COLO829 (cell line): ENCODE results near the gene NHSL2.

Experiments used
- DNase-seq: peaks from one replicate; pipeline ENCODE4 v3.0.0; 2012; ENCODE audit warnings: low spot score

NHSL2 gene

GRCh38 chrX:71990518-71990917 is 79.9 kb downstream of the NHSL2 start:
- no peak for DNase-seq

- no peak for DNase-seq
These were observed 80.5 kb downstream of the NHSL2 start for GRCh38 chrX:71991164-71991563.

- no peak for DNase-seq
These were observed 82.1 kb downstream of the NHSL2 start for GRCh38 chrX:71992711-71993110.

DNA sequence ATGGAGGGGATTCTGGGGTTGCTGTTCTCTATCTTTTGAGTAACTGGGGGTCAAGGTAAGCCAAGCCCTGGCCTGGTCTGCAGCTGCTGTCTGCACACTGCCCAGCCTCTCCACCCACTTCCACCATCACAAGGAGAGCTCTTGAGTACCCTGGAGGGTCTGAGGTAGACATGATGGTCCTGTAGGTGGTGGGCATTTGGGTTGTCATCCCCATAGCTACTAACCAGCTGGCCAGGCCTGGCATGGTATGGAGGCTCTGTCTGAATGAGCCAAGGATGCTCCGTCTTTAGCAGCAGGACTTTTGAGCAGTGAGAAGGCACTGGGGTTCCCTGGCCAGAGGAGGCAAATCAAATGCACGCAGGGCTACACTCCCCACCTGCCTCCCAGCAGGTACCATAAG is 82.7 kb downstream of the NHSL2 start:
- no peak for DNase-seq

GRCh38 chrX:71994601-71995000 is 84.0 kb downstream of the NHSL2 start:
- no peak for DNase-seq

- DNase-seq = no peak
These were observed 84.5 kb downstream of the NHSL2 start for GRCh38 chrX:71995122-71995521.

- DNase-seq = no peak
These were observed 85.5 kb downstream of the NHSL2 start for GRCh38 chrX:71996136-71996535.

DNA sequence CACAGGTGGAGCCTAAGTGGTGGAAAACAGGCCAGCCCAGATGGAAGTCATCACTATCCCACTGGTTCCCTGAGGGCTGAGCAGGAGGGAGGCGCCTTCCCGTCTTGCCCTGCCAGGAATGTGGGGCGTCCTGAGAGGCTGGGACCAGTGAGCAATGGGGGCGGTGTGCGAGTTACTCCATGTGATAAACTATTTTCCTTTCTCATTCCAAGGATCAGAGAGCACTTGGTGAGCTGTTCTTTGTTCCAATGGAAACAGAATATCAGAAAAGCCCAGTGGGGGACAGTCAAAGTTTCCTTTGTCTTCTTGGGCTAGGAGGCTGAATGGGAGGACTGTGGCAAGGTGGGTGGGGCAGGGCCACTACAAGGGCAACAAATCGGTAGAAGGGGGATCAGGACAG is 86.2 kb downstream of the NHSL2 start:
- DNase-seq = no peak

DNA sequence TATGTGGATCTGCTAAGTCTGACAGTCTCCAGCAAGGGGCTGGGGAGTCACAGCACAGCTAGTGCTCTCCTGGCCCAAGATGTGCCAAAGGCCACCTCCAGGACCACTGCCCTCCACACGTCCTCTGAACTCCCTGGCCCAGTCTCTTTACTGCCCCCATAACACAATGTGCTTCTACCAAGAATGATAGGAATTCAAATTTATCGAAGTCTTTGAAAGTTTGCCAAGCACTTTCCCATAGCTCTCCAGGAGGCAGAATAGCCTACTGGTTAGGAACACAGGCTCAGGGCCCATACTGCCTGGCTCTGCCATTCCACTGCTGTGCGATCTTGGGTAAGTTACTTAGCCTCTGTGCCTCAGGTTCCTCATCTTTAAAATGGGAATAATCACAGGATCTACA is 86.7 kb downstream of the NHSL2 start:
- DNase-seq = no peak

DNA sequence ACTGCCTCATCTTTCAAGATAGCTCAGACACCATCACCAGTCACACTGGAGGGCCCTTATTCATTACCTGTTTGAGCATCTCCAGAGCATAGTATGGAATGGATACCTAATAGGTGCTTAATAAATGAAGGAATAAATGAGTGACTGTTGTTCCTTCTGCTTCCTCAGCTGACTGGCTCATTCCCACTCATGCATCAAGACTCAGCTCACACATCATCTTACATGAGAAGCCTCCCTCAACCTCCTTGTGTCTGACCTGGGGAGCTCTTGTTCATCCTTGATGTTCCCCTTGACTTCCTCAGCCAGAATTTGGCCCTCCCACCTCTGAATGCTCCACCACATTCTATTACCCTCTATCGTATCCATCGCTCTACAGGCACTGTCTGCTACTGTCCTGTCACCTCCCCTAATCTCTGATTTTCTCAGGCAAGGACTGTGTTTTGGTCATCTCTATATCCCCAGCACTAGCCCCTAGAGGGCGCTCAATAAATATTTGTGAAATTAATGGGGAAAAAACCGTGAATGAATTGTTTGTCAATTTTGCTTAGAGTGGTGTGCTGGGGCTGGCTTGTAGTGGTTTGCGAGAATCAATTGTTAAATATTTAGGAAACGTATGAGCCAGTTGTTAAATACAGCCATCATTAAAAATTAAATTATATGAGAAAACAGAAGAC is 88.3 kb downstream of the NHSL2 start:
- peak; percentile 25 for DNase-seq

GRCh38 chrX:71999535-71999934 is 88.9 kb downstream of the NHSL2 start:
- DNase-seq = no peak

- DNase-seq = no peak
These were observed 90.8 kb downstream of the NHSL2 start for GRCh38 chrX:72001471-72001870.

DNA sequence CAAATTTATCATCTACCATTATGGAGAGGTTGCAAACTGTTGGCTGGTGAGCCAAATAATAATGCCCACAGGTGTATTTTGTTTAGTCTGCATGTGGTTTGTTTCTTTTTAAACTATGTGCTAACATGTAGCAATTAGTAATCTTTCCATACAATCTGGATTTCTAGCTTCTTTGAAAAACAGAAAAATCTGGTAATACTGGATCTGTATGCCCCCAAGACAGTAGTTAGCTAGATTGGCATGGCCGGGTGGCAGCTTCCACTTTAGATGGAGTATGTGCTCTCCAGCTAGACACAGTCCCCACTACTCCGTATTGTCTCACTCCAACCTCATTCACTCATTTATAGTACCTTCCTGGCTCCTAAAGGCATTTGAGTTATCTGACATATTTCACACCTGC is 91.3 kb downstream of the NHSL2 start:
- no peak for DNase-seq

DNA sequence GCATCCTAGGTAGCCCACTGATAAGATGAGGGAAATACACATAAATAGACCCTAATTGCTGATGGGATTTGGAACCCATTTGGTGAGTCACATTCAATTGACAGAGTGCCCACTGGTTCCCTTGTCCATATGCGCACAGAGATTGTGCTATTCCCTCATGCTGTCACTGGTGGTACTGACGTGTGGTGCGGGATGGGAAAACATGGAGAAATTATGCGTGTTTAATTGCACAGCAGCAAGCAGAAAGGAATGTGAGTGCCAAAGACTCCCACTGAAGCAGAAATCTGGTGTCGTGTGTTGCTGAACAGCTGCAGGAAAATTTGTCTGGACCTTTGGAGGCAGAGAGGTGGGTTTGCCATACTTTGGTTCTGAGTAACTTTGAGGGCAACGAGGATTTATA is 92.2 kb downstream of the NHSL2 start:
- DNase-seq = no peak

- no peak for DNase-seq
These were observed 93.4 kb downstream of the NHSL2 start for GRCh38 chrX:72003811-72004750.

DNA sequence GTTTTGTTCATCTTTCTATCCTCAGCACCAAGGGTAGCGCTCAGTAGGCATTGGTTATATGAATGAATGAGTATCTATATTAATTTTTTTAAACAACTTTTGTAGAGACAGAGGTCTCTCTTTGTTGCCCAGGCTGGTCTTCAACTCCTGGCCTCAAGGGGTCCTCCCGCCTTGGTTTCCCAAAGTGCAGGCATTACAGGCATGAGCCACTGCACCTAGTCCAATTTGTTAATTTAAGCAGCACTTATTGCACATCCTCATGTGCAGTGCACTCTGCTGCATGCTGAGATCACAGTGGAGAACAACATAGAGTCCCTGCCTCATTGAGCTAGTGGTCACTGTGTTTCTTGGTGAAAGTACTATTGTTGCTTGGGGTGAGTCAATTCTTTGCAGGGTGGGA is 94.4 kb downstream of the NHSL2 start:
- no peak for DNase-seq

DNA sequence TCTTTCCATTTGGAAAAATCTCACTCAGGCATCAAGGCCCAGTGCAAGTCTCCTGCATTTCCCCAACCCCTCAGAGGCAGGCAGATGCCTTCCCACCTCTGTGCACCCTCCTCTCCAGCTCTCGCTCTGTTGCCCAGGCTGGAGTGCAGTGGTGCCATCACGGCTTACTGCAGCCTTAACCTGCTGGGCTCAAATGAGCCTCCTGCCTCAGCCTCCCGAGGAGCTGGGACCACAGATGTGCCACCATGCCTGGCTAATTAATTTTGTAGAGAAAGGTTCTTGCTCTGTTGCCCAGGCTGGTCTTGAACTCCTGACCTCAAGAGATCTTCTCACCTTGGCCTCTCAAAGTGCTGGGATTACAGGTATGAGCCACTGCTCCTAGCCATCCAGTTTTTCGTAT is 95.8 kb downstream of the NHSL2 start:
- no peak for DNase-seq

GRCh38 chrX:72009731-72010130 is 99.1 kb downstream of the NHSL2 start:
- DNase-seq = no peak

DNA sequence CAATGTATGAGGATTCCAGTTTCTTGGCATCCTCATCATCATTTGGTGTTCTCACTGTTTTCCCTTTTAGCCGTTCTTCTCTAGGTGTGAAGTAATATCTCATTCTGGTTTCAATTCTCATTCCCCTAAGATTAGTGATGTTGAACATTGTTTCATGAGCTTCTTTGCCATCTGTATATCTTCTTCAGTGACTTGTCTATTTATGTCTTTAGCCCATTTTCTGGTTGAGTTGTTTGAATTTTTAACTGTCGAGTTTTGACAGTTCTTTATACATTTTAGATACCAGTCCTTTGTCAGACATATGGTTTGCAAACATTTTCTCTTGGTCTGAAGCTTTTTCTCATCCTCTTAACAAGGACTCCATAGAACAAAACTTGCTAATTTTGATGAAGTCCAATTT is 101.1 kb downstream of the NHSL2 start:
- DNase-seq = no peak

- no peak for DNase-seq
These were observed 104.7 kb downstream of the NHSL2 start for GRCh38 chrX:72015383-72015782.

DNA sequence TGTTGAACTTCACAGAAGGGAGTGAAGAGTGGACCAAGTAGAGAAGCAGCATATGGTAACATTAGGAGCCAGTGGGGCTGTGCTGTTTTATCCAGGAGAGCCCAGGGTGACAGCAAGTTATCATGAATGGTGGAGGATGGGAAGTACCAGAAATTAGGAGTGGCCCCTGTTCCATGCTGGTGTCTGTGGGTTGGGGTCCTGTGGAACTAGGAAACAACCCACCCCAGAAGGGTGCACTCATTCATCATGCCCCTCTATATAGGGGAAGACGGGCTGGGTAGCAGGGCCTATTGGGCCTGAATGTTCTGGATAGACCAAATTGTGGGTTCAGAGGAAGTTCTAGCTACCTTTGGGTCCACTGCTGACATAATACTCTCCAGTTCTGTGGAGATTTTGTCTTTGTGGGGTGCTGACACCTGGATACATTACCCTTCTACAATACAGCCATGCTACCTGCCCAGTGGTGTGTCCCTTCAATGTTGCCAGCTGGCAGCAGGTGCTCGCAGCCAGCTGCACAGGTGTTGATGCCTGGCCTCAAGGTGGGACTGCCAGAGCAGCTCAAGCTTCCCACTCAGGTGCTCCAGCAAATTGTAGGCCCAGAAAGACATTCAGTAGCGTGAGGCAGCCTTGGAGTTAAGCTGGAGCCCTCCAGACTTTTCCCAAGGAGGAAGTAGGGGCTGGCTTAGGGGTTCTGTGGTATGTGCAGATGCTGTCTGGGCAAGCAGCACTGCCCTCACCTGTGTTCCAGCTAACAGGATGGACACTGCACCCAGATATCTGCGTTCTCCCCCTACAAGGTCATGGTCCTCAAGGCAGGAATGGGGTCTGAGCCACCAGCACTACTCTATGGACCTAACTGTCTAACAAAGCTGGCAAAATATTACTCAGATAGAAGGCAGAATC is 106.5 kb downstream of the NHSL2 start:
- no peak for DNase-seq
